HepG2 (cell line): Measurements from ENCODE around the gene UST. TPM values are rescaled to one million over a fixed set of nuclear protein-coding genes. Genes with fewer than 3 reads are reported as not detected.

Experiments
- ARNT2 ChIP-seq: sonication (generic); formaldehyde crosslinking; IDR thresholded peaks from 2 replicates; pipeline ENCODE4 v1.8.0; 2022; ENCODE audit warnings: mild to moderate bottlenecking, low read depth, missing genetic modification reagents, moderate library complexity
- CEBPB ChIP-seq: IDR thresholded peaks from 2 replicates; pipeline ENCODE4 v1.6.1; 2011; ENCODE audit warnings: low read depth, low read length, improper control_type of control experiment, borderline replicate concordance
- GLI4 ChIP-seq: sonication (generic); formaldehyde crosslinking; IDR thresholded peaks from 2 replicates; pipeline ENCODE4 v1.5.1; 2020; ENCODE audit warnings: missing genetic modification reagents, mild to moderate bottlenecking, moderate library complexity, borderline replicate concordance
- NFIB ChIP-seq: sonication (generic); formaldehyde crosslinking; IDR thresholded peaks from 2 replicates; pipeline ENCODE4 v1.9.0; 2021; ENCODE audit warnings: missing genetic modification reagents, mild to moderate bottlenecking, borderline replicate concordance
- PHF21A ChIP-seq: sonication (generic); formaldehyde crosslinking; IDR thresholded peaks from 2 replicates; pipeline ENCODE4 v1.5.0; 2020; ENCODE audit warnings: mild to moderate bottlenecking, missing genetic modification reagents
- SIN3A ChIP-seq: IDR thresholded peaks from 2 replicates; pipeline ENCODE4 v1.6.1; 2011; ENCODE audit warnings: low read depth, mild to moderate bottlenecking, control low read depth, low read length, borderline replicate concordance
- SOX6 ChIP-seq, 2 experiments: fragments of 450-650 bp in 1 of 2; sonication (generic) in 1 of 2; formaldehyde crosslinking in 1 of 2; IDR thresholded peaks; 2 replicates each; pipeline versions ENCODE4 v1.4.0 to v1.6.1; 2017 to 2020; ENCODE audit warnings: antibody characterized with exemption in 1 of 2, mild to moderate bottlenecking in 1 of 2, missing genetic modification reagents in 1 of 2
- TCF7 ChIP-seq: sonication (generic); IDR thresholded peaks from 2 replicates; pipeline ENCODE4 v1.6.1; 2016; ENCODE audit warnings: antibody characterized with exemption, low read depth
- XBP1 ChIP-seq: sonication (generic); formaldehyde crosslinking; IDR thresholded peaks from 2 replicates; pipeline ENCODE4 v1.5.0; 2020; ENCODE audit warnings: missing genetic modification reagents
- ZFP90 ChIP-seq: sonication (generic); formaldehyde crosslinking; IDR thresholded peaks from 2 replicates; pipeline ENCODE4 v1.8.0; 2022; ENCODE audit warnings: missing genetic modification reagents, mild to moderate bottlenecking, inconsistent platforms, borderline replicate concordance
- ZNF335 ChIP-seq: sonication (generic); formaldehyde crosslinking; IDR thresholded peaks from 2 replicates; pipeline ENCODE4 v1.4.0; 2020; ENCODE audit warnings: missing genetic modification reagents
- ZNF572 ChIP-seq: sonication (generic); formaldehyde crosslinking; IDR thresholded peaks from 2 replicates; pipeline ENCODE4 v1.5.1; 2020; ENCODE audit warnings: mild to moderate bottlenecking, missing genetic modification reagents
- ZNF615 ChIP-seq: sonication (generic); formaldehyde crosslinking; IDR thresholded peaks from 2 replicates; pipeline ENCODE4 v1.5.0; 2020; ENCODE audit warnings: mild to moderate bottlenecking, missing genetic modification reagents, borderline replicate concordance
- ZNF773 ChIP-seq: sonication (generic); formaldehyde crosslinking; IDR thresholded peaks from 2 replicates; pipeline ENCODE4 v1.4.0; 2020; ENCODE audit warnings: missing genetic modification reagents, borderline replicate concordance
- ZSCAN25 ChIP-seq: sonication (generic); formaldehyde crosslinking; IDR thresholded peaks from 2 replicates; pipeline ENCODE4 v1.8.0; 2022; ENCODE audit warnings: mild to moderate bottlenecking, missing genetic modification reagents
- polyA plus RNA-seq, 8 experiments: library from polyadenylated mRNA; depleted of rRNA in 3 of 8; stranded (reverse) in 7 of 8; unstranded in 1 of 8; fragments of >200 nt; fragmentation: Illumina TruSeq in 4 of 8; extraction: Trizol in 4 of 8; gene quantifications; 2 replicates each; pipeline versions ENCODE4 v1.2.1 to v1.2.3, GENCODE V29; 2011 to 2016; ENCODE audit warnings: low read depth in 4 of 8, missing spikeins in 1 of 8, mixed read lengths in 1 of 8; ENCODE audit not compliant: insufficient read depth in 1 of 8
- total RNA-seq, 5 experiments: library from RNA; depleted of rRNA; stranded (reverse); fragments of >200 nt; fragmentation: Illumina TruSeq; extraction: Trizol; gene quantifications; 2 replicates each; pipeline ENCODE4 v1.2.3, GENCODE V29; 2016; ENCODE audit warnings: low read depth in 1 of 5
- TF ChIP-seq, protein P1 (sequence below): sonication (generic); formaldehyde crosslinking; IDR thresholded peaks from 2 replicates; pipeline ENCODE4 v1.4.0; 2020; ENCODE audit warnings: missing genetic modification reagents
- TF ChIP-seq, protein P2 (sequence below): sonication (generic); formaldehyde crosslinking; conservative IDR thresholded peaks from 2 replicates; pipeline ENCODE4 v1.4.0; 2020; ENCODE audit warnings: missing genetic modification reagents
- TF ChIP-seq, protein P3 (sequence below): sonication (generic); formaldehyde crosslinking; IDR thresholded peaks from 2 replicates; pipeline ENCODE4 v1.5.1; 2020; ENCODE audit warnings: mild to moderate bottlenecking, missing genetic modification reagents, borderline replicate concordance
- TF ChIP-seq, protein P4 (sequence below): sonication (generic); formaldehyde crosslinking; IDR thresholded peaks from 2 replicates; pipeline ENCODE4 v1.5.0; 2020; ENCODE audit warnings: missing genetic modification reagents, mild to moderate bottlenecking, borderline replicate concordance
- TF ChIP-seq, protein P5 (sequence below): sonication (generic); formaldehyde crosslinking; IDR thresholded peaks from 2 replicates; pipeline ENCODE4; 2020; ENCODE audit warnings: missing genetic modification reagents, mild to moderate bottlenecking, borderline replicate concordance

Gene UST
- total and polyA plus RNA-seq, 2 of the 13 experiments (the other 11 are each of a cell fraction or from before 2014, with no cell fraction given), result 0.27 TPM; not detected in 1

DNA sequence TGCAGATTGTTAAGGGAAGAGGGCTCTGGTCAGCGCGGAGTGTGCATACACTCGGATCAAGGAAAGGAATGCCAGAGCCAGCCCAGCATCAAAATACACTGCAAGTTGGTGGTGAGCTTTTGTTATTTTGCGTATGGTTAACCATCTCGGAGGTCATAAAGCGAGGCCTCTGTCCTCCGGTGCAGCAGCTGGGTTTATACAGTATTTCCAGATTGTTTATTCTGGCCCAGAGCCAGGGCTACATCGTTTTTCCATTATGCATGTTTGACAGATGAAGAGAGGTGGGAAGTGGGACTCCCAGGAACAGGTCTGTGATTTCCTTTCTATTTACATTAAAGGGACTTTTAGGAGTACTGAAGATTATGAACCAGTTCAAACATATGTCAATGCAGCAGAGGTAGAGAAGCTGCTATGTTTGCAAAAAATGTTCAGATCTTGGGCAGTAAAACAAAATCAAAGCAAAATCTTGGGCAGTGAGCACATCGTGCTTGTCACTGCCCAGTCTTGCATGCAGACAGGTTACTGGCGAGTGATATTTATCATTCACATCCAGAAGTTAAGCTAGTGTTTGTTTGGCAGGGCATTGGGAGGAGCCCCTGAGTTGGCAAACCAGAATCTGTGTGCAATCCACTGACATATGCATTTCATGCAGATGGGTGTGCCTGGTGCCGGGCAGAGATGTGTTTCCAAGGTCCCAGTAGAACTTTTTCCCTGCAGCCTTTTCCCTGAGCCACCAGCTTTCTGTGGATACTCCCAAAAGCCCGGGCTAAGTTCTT lies 314.3 kb downstream of the UST start (continued):
- TF ChIP-seq ARNT2, result no peak
- TF ChIP-seq ZNF572 (CRISPR knock-in tag), result no peak
- no peak for TF ChIP-seq ZNF773
- no peak for TF ChIP-seq SOX6 (IDR thresholded peaks at IDR 0.05)
- peak; percentile 86 for TF ChIP-seq SOX6 (CRISPR knock-in tag; IDR thresholded peaks at IDR 0.05)
- TF ChIP-seq, protein P1, sequence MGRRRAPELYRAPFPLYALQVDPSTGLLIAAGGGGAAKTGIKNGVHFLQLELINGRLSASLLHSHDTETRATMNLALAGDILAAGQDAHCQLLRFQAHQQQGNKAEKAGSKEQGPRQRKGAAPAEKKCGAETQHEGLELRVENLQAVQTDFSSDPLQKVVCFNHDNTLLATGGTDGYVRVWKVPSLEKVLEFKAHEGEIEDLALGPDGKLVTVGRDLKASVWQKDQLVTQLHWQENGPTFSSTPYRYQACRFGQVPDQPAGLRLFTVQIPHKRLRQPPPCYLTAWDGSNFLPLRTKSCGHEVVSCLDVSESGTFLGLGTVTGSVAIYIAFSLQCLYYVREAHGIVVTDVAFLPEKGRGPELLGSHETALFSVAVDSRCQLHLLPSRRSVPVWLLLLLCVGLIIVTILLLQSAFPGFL (CRISPR knock-in tag), result no peak
- peak; percentile 62; the same call in 1 of the 2 replicates for TF ChIP-seq SIN3A
- no peak for TF ChIP-seq ZNF335 (CRISPR knock-in tag)
- TF ChIP-seq, protein P2, sequence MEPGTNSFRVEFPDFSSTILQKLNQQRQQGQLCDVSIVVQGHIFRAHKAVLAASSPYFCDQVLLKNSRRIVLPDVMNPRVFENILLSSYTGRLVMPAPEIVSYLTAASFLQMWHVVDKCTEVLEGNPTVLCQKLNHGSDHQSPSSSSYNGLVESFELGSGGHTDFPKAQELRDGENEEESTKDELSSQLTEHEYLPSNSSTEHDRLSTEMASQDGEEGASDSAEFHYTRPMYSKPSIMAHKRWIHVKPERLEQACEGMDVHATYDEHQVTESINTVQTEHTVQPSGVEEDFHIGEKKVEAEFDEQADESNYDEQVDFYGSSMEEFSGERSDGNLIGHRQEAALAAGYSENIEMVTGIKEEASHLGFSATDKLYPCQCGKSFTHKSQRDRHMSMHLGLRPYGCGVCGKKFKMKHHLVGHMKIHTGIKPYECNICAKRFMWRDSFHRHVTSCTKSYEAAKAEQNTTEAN (CRISPR knock-in tag), result no peak
- no peak for TF ChIP-seq CEBPB
- no peak; the same call in none of the 2 replicates for TF ChIP-seq TCF7
- TF ChIP-seq, protein P3, sequence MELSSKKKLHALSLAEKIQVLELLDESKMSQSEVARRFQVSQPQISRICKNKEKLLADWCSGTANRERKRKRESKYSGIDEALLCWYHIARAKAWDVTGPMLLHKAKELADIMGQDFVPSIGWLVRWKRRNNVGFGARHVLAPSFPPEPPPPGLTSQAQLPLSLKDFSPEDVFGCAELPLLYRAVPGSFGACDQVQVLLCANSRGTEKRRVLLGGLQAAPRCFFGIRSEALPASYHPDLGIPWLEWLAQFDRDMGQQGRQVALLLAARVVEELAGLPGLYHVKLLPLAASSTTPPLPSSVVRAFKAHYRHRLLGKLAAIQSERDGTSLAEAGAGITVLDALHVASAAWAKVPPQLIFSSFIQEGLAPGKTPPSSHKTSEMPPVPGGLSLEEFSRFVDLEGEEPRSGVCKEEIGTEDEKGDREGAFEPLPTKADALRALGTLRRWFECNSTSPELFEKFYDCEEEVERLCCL (CRISPR knock-in tag), result no peak
- TF ChIP-seq, protein P4, sequence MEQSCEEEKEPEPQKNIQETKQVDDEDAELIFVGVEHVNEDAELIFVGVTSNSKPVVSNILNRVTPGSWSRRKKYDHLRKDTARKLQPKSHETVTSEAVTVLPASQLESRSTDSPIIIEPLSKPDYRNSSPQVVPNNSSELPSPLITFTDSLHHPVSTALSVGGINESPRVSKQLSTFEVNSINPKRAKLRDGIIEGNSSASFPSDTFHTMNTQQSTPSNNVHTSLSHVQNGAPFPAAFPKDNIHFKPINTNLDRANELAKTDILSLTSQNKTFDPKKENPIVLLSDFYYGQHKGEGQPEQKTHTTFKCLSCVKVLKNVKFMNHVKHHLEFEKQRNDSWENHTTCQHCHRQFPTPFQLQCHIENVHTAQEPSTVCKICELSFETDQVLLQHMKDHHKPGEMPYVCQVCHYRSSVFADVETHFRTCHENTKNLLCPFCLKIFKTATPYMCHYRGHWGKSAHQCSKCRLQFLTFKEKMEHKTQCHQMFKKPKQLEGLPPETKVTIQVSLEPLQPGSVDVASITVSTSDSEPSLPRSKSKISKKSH (CRISPR knock-in tag), result no peak
- no peak for TF ChIP-seq XBP1 (CRISPR knock-in tag)
- TF ChIP-seq ZSCAN25 (CRISPR knock-in tag), result peak; percentile 43; the same call in 1 of the 2 replicates
- no peak for TF ChIP-seq NFIB (CRISPR knock-in tag)
- peak; percentile 83; the same call in 1 of the 2 replicates for TF ChIP-seq PHF21A (CRISPR knock-in tag)
- no peak for TF ChIP-seq ZNF615 (CRISPR knock-in tag)
- peak; percentile 56; the same call in 1 of the 2 replicates for TF ChIP-seq ZFP90 (CRISPR knock-in tag)
- TF ChIP-seq, protein P5, sequence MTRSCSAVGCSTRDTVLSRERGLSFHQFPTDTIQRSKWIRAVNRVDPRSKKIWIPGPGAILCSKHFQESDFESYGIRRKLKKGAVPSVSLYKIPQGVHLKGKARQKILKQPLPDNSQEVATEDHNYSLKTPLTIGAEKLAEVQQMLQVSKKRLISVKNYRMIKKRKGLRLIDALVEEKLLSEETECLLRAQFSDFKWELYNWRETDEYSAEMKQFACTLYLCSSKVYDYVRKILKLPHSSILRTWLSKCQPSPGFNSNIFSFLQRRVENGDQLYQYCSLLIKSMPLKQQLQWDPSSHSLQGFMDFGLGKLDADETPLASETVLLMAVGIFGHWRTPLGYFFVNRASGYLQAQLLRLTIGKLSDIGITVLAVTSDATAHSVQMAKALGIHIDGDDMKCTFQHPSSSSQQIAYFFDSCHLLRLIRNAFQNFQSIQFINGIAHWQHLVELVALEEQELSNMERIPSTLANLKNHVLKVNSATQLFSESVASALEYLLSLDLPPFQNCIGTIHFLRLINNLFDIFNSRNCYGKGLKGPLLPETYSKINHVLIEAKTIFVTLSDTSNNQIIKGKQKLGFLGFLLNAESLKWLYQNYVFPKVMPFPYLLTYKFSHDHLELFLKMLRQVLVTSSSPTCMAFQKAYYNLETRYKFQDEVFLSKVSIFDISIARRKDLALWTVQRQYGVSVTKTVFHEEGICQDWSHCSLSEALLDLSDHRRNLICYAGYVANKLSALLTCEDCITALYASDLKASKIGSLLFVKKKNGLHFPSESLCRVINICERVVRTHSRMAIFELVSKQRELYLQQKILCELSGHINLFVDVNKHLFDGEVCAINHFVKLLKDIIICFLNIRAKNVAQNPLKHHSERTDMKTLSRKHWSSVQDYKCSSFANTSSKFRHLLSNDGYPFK, result no peak
- no peak for TF ChIP-seq GLI4 (CRISPR knock-in tag)
